Stimulated activated CD8-positive, alpha-beta memory T cell treated with anti-CD3 and anti-CD28 coated beads, Interleukin-15, amount 100 ng/mL, for 24 hours (primary cell): ENCODE results near the gene ARL14EP.

Experiments used
- DNase-seq: peaks from one replicate; pipeline ENCODE4 v3.0.0-alpha.2; 2020; ENCODE audit warnings: low read depth

Gene ARL14EP

GRCh38 chr11:30322826-30323710 lies at the start of gene ARL14EP:
Gene ARL14EP (plus strand): TSS chr11:30323104. CDS start chr11:30330949, 7,845 bp downstream.
- DNase-seq: peak; percentile 70

GRCh38 chr11:30277176-30277575 lies 45.7 kb upstream of the ARL14EP start:
- DNase-seq: no peak

- DNase-seq: no peak
These were observed 43.1 kb upstream of the ARL14EP start for GRCh38 chr11:30279796-30280195.

GRCh38 chr11:30281476-30282288 lies 41.2 kb upstream of the ARL14EP start:
- no peak for DNase-seq

GRCh38 chr11:30282289-30282631 lies 40.6 kb upstream of the ARL14EP start:
- no peak for DNase-seq

GRCh38 chr11:30284836-30285235 lies 38.1 kb upstream of the ARL14EP start:
- DNase-seq: no peak

GRCh38 chr11:30285416-30286121 lies 37.3 kb upstream of the ARL14EP start:
- DNase-seq: no peak

GRCh38 chr11:30291331-30291730 lies 31.6 kb upstream of the ARL14EP start:
- no peak for DNase-seq

GRCh38 chr11:30292545-30292944 lies 30.4 kb upstream of the ARL14EP start:
- DNase-seq: no peak

- DNase-seq: no peak
These were observed 27.6 kb upstream of the ARL14EP start for GRCh38 chr11:30295178-30295885.

GRCh38 chr11:30304620-30305019 lies 18.3 kb upstream of the ARL14EP start:
- DNase-seq: no peak

GRCh38 chr11:30310623-30311022 lies 12.3 kb upstream of the ARL14EP start:
- no peak for DNase-seq

- DNase-seq: no peak
These were observed 11.7 kb upstream of the ARL14EP start for GRCh38 chr11:30311189-30311588.

- no peak for DNase-seq
These were observed 10.7 kb upstream of the ARL14EP start for GRCh38 chr11:30312243-30312642.

- DNase-seq: no peak
These were observed 9.3 kb upstream of the ARL14EP start for GRCh38 chr11:30313580-30313979.

- no peak for DNase-seq
These were observed 8.3 kb upstream of the ARL14EP start for GRCh38 chr11:30314625-30315024.

GRCh38 chr11:30316237-30316636 lies 6.7 kb upstream of the ARL14EP start:
- no peak for DNase-seq

GRCh38 chr11:30317030-30317429 lies 5.9 kb upstream of the ARL14EP start:
- DNase-seq: no peak

- DNase-seq: no peak
These were observed 1.6 kb upstream of the ARL14EP start for GRCh38 chr11:30321321-30321720.

- no peak for DNase-seq
These were observed 713 bp upstream of the ARL14EP start for GRCh38 chr11:30322191-30322590.

- no peak for DNase-seq
These were observed 3.3 kb downstream of the ARL14EP start for GRCh38 chr11:30326114-30326778.
